Stimulated activated CD8-positive, alpha-beta memory T cell treated with anti-CD3 and anti-CD28 coated beads, Interleukin-4, amount 100 ng/mL, for 1 hour (primary cell): ENCODE results near the gene APOH.

Source experiments
- DNase-seq, 2 donors: peaks; one replicate each; pipeline ENCODE4 v3.0.0-alpha.2; 2020; ENCODE audit warnings: low read depth in 2 of 2, low spot score in 1 of 2

The APOH gene

GRCh38 chr17:66235377-66235994 lies 6.3 kb upstream of the APOH start:
- DNase-seq = no peak

- no peak for DNase-seq
Measured at GRCh38 chr17:66234611-66235010, 5.4 kb upstream of the APOH start.

GRCh38 chr17:66233023-66233753 lies 4.0 kb upstream of the APOH start:
- no peak for DNase-seq

DNA sequence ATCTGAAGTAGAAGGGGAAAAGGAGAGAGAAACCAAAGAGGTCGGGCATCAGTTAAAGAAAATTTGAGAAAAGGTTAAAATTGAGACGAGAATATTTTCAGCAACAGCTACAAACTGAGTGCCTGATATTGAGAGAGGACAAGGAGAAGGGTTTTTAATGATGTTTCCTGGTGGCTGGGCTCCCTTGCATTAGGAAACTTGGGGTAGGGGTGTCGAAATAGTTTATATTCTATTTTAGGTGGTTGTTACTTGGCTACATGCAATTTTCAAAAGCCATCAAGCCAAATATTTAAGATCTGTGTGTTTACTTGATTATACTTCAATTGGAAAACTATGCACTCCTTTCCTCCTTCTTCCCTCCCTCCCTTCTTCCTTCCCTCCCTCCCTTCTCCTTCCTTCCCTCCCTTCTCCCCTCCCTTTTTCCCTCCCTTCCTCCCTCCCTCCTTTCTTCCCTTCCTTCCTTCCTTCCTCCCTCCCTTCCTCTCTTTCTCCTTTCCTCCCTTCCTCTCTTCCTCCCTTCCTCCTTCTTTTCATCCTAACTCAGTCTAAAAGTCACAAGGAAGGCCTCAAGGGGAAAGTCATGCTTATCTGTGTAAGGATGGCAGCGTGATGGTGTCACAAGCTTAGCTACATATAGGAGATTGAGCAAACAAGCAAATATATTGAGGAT lies 1.8 kb upstream of the APOH start:
- DNase-seq = no peak

DNA sequence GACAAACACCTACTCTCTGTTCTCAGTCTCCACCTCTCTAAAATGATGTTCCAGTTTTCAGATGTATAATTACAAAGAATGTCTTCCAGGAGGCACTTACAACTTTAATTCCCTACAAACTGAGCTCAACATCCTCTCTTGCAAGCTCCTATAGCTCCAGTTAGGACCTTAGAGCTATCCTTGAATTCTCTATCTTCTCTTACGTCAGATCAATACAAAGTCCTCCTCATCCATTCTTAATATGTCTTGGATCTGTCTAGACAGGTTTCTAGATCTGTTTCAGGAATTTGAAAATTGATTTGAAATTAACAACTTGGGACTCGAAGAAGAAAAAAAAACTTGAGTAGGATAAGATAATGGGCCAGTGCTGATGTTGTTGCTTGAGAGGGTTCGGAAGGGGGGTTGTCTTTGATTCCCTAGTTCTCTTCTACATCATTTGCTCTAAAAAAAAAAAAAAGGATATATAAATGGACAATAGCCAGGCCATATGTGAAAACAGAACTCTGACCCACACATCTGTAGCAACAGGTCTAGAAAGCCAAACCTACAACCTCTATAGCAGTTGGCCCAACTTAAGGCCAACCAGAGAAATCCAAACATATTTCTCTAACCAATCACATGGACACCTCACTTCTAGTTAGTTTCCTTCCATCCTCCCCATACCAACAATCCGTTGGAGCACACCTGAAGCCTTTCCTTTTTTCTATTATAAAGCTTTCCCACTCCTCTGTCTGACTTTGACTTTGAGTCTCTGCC lies 746 bp upstream of the APOH start:
- DNase-seq = no peak

GRCh38 chr17:66227212-66228045 lies 1.8 kb downstream of the APOH start:
- DNase-seq = no peak

GRCh38 chr17:66222798-66223350 lies 6.3 kb downstream of the APOH start:
- no peak for DNase-seq

DNA sequence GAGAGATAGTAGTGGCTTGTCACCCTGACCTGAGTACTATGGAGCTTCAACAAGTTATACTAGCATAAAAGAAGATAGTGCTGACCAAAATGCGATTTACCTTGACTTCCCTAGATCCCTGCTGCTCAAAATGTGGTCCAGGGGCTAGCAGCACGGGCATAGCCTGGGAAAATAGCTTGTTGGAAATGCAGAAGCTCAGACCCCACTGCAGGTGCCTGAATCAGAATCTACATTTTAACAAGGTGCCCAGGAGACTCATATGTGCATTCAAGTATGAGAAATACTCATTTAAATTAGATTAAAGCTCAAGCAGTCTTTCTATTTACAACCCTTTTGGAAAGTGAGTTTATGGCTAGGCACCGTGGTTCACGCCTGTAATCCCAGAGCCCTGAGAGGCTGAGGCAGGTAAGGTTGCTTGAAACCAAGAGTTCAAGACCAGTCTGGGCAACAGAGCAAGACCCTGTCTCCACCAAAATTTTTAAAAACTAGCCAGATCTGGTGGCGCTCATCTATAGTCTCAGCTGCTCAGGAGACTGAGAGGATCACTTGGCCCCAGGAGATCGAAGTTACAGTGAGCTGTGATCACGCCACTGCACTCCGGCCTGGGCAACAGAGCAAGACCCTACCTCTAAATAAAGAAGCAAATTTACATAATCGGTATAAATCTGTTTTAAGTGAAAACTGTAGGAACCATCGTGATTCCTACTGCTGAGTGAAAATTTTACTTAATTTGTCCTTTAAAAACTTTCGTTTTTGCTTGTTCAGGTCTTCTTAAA lies 7.3 kb downstream of the APOH start:
- no peak for DNase-seq

- no peak for DNase-seq
Measured at GRCh38 chr17:66221343-66221742, 7.9 kb downstream of the APOH start.

GRCh38 chr17:66220079-66220835 lies 9.0 kb downstream of the APOH start:
- DNase-seq = no peak

DNA sequence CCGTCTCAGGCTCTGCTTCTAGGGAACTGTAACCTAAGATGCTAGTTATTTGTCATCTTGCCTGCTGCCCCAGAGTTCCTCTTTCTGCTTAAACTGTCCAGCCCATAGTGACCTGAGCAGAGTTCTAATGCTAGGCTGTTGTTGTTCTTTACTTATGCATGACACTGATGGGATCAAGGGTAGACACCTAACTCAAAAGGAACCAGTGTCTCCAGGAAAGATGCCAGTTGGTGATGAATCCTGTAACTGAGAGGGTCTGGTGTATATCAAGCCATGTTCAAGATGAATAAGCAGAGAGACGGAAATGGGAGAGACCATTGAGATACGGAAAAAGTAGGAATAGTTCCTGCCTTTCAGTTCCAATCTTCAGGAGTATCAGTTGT lies 13.7 kb downstream of the APOH start:
- DNase-seq = no peak

DNA sequence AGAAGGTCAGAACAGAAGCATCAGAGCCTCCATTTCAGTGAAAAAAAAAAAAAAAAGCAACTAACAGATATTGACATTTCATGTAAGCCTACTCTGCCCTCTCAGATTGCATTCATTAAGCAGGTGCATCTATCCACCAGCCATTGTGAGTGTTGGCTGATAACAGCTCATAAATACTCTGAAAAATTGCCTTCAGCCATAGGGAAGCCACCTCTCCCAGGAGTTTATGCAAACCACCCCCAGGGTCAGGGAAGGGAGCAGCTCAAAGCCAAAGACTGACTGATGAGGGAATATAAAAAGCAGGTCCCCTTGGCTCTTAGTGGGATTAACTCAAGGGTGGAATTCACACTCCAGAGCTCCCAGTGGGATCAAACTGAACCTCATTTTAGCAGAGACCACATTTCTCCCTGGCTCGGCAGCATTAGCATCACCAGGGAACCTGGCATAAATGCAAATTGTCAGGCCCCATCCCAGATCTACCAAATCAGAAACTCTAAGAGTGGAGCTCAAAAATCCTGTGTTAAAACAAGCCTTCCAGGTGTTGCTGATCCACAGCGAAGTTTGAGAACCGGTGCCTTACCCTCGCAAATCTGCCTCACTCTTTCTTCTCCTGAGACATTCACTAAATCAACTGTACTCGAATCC lies 14.2 kb downstream of the APOH start:
- no peak for DNase-seq

DNA sequence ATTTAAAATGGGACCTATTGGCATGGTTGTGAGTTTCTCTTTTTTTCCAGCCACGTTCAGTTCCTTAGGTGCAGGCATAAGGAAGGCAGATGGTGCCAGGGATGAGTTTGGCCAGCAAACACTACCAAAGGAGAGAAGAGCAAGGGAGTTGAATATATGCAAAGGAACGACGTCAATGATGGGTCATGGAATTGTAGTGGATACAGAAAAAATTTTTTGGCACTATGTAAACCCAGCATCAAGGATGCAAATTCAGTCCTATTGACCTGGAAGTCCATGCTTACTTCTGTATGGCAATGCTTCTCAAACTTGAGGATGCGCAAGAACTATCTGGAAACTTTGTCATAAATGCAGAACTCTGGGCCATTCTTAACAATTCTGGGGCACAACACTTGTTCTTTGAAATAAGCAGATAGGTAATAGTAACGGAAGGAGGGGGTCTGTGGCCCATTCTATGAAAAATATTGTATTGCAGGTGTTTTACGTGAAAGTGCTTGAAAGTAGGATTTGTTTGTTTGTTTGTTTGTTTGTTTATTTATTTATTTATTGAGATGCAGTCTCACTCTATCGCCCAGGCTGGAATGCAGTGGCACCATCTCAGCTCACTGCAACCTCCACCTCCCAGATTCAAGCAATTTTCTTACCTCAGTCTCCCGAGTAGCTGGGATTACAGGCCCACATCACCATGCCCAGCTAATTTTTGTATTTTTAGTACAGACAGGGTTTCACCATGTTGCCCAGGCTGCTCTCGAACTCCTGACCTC lies 18.0 kb downstream of the APOH start:
- DNase-seq = no peak

DNA sequence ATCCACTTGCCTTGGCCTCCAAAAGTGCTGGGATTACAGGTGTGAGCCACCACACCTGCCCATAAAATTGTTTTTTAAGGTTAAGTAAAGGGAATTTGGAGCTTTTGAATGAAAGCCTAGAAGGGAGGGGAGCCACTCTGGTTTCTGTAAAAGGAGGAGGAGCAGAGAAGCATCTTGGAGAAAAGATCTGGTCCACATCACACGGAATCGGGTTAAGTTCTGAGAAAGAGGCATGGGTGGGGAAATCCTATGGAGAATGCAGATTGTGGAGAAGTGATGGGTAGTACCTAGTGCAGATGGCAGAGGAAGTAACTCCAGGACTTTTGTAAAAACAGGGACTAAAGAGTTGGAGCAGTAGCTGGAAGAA lies 19.0 kb downstream of the APOH start:
- DNase-seq = no peak

DNA sequence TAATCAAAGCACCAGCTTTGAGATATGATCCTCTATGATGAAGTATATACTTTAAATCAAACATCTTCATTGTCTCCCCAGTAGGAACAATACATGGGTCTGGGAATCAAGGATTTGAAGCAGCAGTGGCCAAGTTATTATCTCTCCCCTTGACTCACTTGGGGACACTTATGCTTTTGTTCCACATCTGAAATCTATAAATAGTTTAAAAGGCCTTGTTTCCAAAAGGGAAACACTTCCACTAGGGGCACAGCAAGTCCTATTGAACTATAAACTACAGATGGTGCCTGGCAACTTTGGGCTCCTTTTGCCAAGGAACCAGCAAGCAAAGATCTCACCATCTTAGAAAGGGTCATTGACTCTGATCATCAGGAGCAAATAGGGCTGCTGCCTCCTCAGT lies 21.3 kb downstream of the APOH start:
- DNase-seq = no peak

- no peak for DNase-seq
Measured at GRCh38 chr17:66203274-66204015, 25.8 kb downstream of the APOH start.

DNA sequence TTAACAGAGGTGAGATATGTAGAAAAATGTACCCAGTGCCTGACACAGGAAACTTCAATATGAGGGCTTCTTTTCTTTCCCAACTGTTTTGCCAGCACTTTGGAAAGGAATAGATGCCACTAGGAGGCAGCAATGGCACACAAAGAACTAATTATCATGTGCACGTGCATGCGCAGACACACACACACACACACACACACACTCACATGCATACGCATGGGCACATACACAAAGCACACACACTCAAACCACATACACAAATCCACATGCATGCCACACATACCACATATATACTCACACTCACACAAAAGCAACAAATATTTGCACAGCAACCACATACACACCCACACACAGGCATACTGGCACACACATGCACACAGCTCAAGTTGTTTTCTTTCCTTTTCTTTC lies 28.5 kb downstream of the APOH start:
- no peak for DNase-seq
